Measurements from ENCODE around the gene KLHL9.
"Not testable (repeated sequence)": the region's sequence is repeated elsewhere in the genome, so short reads cannot be mapped to it uniquely, and the experiment has no call there.

The KLHL9 gene

GRCh38 chr9:21334701-21335632 is at the start of gene KLHL9:
Gene KLHL9, minus strand, starts transcription at chr9:21335404. Its CDS starts 545 bp downstream, at chr9:21334859.
- Mint-ChIP-seq H3K4me1 (ENCODE audit: low read depth) (peaks cover 57% of the 10 kb centered on the region), H3K36me3 (peaks cover 17% of the 10 kb centered on the region), H3K27ac (peak within 1 kb of the TSS; percentile 93), H3K27me3 (no peaks in the 10 kb centered on the region), H3K4me3 (peak within 1 kb of the TSS; percentile 96), H3K9me3 (ENCODE audit: low read depth) (no peaks in the 10 kb centered on the region)

- H3K4me3 Mint-ChIP-seq = no peak overlapping the region
- H3K27me3 Mint-ChIP-seq = peaks cover 23% of the 10 kb centered on the region
- no peak overlapping the region for H3K27ac Mint-ChIP-seq
- H3K4me1 Mint-ChIP-seq (ENCODE audit: low read depth) = peaks cover 11% of the 10 kb centered on the region
- H3K9me3 Mint-ChIP-seq (ENCODE audit: low read depth) = no peaks in the 10 kb centered on the region
- H3K36me3 Mint-ChIP-seq = no peaks in the 10 kb centered on the region
Observed at GRCh38 chr9:21383627-21384026, 48.4 kb upstream of the KLHL9 start.

GRCh38 chr9:21381448-21382339 is 46.5 kb upstream of the KLHL9 start:
- Mint-ChIP-seq H3K4me3 (no peak overlapping the region), H3K27ac (peak overlapping the region; percentile 30), H3K4me1 (ENCODE audit: low read depth) (peaks cover 11% of the 10 kb centered on the region), H3K27me3 (peaks cover 21% of the 10 kb centered on the region), H3K9me3 (ENCODE audit: low read depth) (no peaks in the 10 kb centered on the region), H3K36me3 (no peaks in the 10 kb centered on the region)

- not testable (repeated sequence) for H3K9me3 Mint-ChIP-seq (ENCODE audit: low read depth); H3K4me1 Mint-ChIP-seq (ENCODE audit: low read depth); H3K4me3 Mint-ChIP-seq; H3K27ac Mint-ChIP-seq; H3K36me3 Mint-ChIP-seq
- peaks cover 20% of the 10 kb centered on the region for H3K27me3 Mint-ChIP-seq
Observed at GRCh38 chr9:21371467-21371866, 36.3 kb upstream of the KLHL9 start.

GRCh38 chr9:21367957-21368356 is 32.8 kb upstream of the KLHL9 start, which contains the start of gene IFNA13:
Gene IFNA13, minus strand, starts transcription at chr9:21368057. Its CDS starts 47 bp downstream, at chr9:21368010.
- Mint-ChIP-seq H3K9me3 (ENCODE audit: low read depth) (no peaks in the 10 kb centered on the region), H3K4me1 (ENCODE audit: low read depth) (no peaks in the 10 kb centered on the region), H3K36me3 (no peaks in the 10 kb centered on the region), H3K27me3 (peaks cover 14% of the 10 kb centered on the region), H3K4me3 (no peak within 1 kb of the TSS), H3K27ac (no peak within 1 kb of the TSS)

- H3K27me3 Mint-ChIP-seq = peaks cover 12% of the 10 kb centered on the region
- H3K4me1 Mint-ChIP-seq (ENCODE audit: low read depth); H3K27ac Mint-ChIP-seq; H3K9me3 Mint-ChIP-seq (ENCODE audit: low read depth); H3K4me3 Mint-ChIP-seq; H3K36me3 Mint-ChIP-seq: not testable (repeated sequence)
Observed at GRCh38 chr9:21367169-21367568, 32.0 kb upstream of the KLHL9 start.

GRCh38 chr9:21362287-21362686 is 27.1 kb upstream of the KLHL9 start:
- peaks cover 17% of the 10 kb centered on the region for H3K4me1 Mint-ChIP-seq (ENCODE audit: low read depth)
- H3K4me3 Mint-ChIP-seq = no peak overlapping the region
- H3K9me3 Mint-ChIP-seq (ENCODE audit: low read depth) = no peaks in the 10 kb centered on the region
- H3K36me3 Mint-ChIP-seq = no peaks in the 10 kb centered on the region
- peaks cover 4% of the 10 kb centered on the region for H3K27me3 Mint-ChIP-seq
- H3K27ac Mint-ChIP-seq = no peak overlapping the region

GRCh38 chr9:21357479-21358460 is 22.6 kb upstream of the KLHL9 start:
- H3K36me3 Mint-ChIP-seq = peaks cover 11% of the 10 kb centered on the region
- H3K4me3 Mint-ChIP-seq = peak overlapping the region; percentile 61
- H3K27me3 Mint-ChIP-seq = peaks cover under 1% of the 10 kb centered on the region
- peak overlapping the region; percentile 86 for H3K27ac Mint-ChIP-seq
- peaks cover 24% of the 10 kb centered on the region for H3K4me1 Mint-ChIP-seq (ENCODE audit: low read depth)
- peaks cover 5% of the 10 kb centered on the region for H3K9me3 Mint-ChIP-seq (ENCODE audit: low read depth)

GRCh38 chr9:21350787-21351186 is 15.6 kb upstream of the KLHL9 start, which contains the start of gene IFNA6:
Gene IFNA6, minus strand, starts transcription at chr9:21350887. Its CDS starts 0 bp downstream, at chr9:21350887.
- H3K27ac Mint-ChIP-seq = no peak within 1 kb of the TSS
- no peaks in the 10 kb centered on the region for H3K4me1 Mint-ChIP-seq (ENCODE audit: low read depth)
- peaks cover 12% of the 10 kb centered on the region for H3K36me3 Mint-ChIP-seq
- H3K4me3 Mint-ChIP-seq = no peak within 1 kb of the TSS
- H3K27me3 Mint-ChIP-seq = peaks cover 9% of the 10 kb centered on the region
- H3K9me3 Mint-ChIP-seq (ENCODE audit: low read depth) = peaks cover 5% of the 10 kb centered on the region

- no peak overlapping the region for H3K27ac Mint-ChIP-seq
- no peaks in the 10 kb centered on the region for H3K4me1 Mint-ChIP-seq (ENCODE audit: low read depth)
- no peak overlapping the region for H3K4me3 Mint-ChIP-seq
- peaks cover 5% of the 10 kb centered on the region for H3K36me3 Mint-ChIP-seq
- H3K27me3 Mint-ChIP-seq = peaks cover 12% of the 10 kb centered on the region
- no peaks in the 10 kb centered on the region for H3K9me3 Mint-ChIP-seq (ENCODE audit: low read depth)
Observed at GRCh38 chr9:21348430-21348970, 13.3 kb upstream of the KLHL9 start.

- no peak overlapping the region for H3K4me3 Mint-ChIP-seq
- peaks cover 5% of the 10 kb centered on the region for H3K36me3 Mint-ChIP-seq
- no peaks in the 10 kb centered on the region for H3K9me3 Mint-ChIP-seq (ENCODE audit: low read depth)
- no peak overlapping the region for H3K27ac Mint-ChIP-seq
- H3K4me1 Mint-ChIP-seq (ENCODE audit: low read depth) = peaks cover 10% of the 10 kb centered on the region
- H3K27me3 Mint-ChIP-seq = peaks cover 5% of the 10 kb centered on the region
Observed at GRCh38 chr9:21340735-21341134, 5.5 kb upstream of the KLHL9 start.

- H3K27me3 Mint-ChIP-seq = no peaks in the 10 kb centered on the region
Observed at GRCh38 chr9:21336457-21336856, 1.3 kb upstream of the KLHL9 start.

GRCh38 chr9:21333226-21333625 is 2.0 kb downstream of the KLHL9 start:
- Mint-ChIP-seq H3K36me3 (peaks cover 17% of the 10 kb centered on the region), H3K27ac (peak overlapping the region; percentile 93), H3K4me1 (ENCODE audit: low read depth) (peaks cover 72% of the 10 kb centered on the region), H3K9me3 (ENCODE audit: low read depth) (no peaks in the 10 kb centered on the region), H3K27me3 (no peaks in the 10 kb centered on the region), H3K4me3 (peak overlapping the region; percentile 96)

More at GRCh38 chr9:21336457-21336856, 1.3 kb upstream of the KLHL9 start:
- peaks cover 17% of the 10 kb centered on the region for H3K36me3 Mint-ChIP-seq
- peak overlapping the region; percentile 96 for H3K4me3 Mint-ChIP-seq
- H3K9me3 Mint-ChIP-seq (ENCODE audit: low read depth) = no peaks in the 10 kb centered on the region
- peaks cover 44% of the 10 kb centered on the region for H3K4me1 Mint-ChIP-seq (ENCODE audit: low read depth)
- H3K27ac Mint-ChIP-seq = peak overlapping the region; percentile 83
